Gastrocnemius medialis (tissue), 4 donors: ENCODE measurements around the gene PPP1R12B. TPM values are rescaled to one million over a fixed set of nuclear protein-coding genes. Genes with fewer than 3 reads are reported as not detected.
"Not testable (repeated sequence)": the region's sequence is repeated elsewhere in the genome, so short reads cannot be mapped to it uniquely, and the experiment has no call there.

Source experiments
- ATAC-seq, 2 donors: fragments of 150-250 bp; one replicate each; pipeline ENCODE4 v1.9.1; 2016
- DNase-seq, 2 donors: peaks; one replicate each; pipeline ENCODE4 v3.0.0-alpha.2; 2019
- H3K27ac ChIP-seq, 4 donors: fragments of 200-600 bp; sonication (generic); 1 replicate in 1 of 4; 2 replicates in 3 of 4; pipeline ENCODE4 v1.5.1; 2016 to 2018; ENCODE audit warnings: mild to moderate bottlenecking in 2 of 4, moderate library complexity in 1 of 4
- H3K27me3 ChIP-seq, 3 donors: fragments of 200-600 bp; sonication (generic) in 2 of 3; 1 replicate in 1 of 3; 2 replicates in 2 of 3; pipeline versions ENCODE4 v1.5.1 to v1.6.0; 2016 to 2019; ENCODE audit warnings: mild to moderate bottlenecking in 1 of 3, moderate library complexity in 1 of 3
- H3K36me3 ChIP-seq, 2 donors: fragments of 200-600 bp; sonication (generic) in 1 of 2; one replicate each; pipeline ENCODE4 v1.5.1; 2017 to 2018
- H3K4me1 ChIP-seq, 2 donors: fragments of 200-600 bp; sonication (generic) in 1 of 2; one replicate each; pipeline ENCODE4 v1.5.1; 2016 to 2017; ENCODE audit warnings: mild to moderate bottlenecking in 2 of 2
- H3K4me3 ChIP-seq, 4 donors: fragments of 200-600 bp; sonication (generic) in 3 of 4; 1 replicate in 1 of 4; 2 replicates in 3 of 4; pipeline ENCODE4 v1.5.1; 2016 to 2019; ENCODE audit warnings: mild to moderate bottlenecking in 2 of 4
- H3K9me3 ChIP-seq, 3 donors: fragments of 200-600 bp; sonication (generic) in 2 of 3; 1 replicate in 1 of 3; 2 replicates in 2 of 3; pipeline ENCODE4 v1.5.1; 2016 to 2019
- CTCF ChIP-seq, 5 experiments: fragments of 450-650 bp in 3 of 5; fragments of 200-600 bp in 2 of 5; sonication (generic) in 2 of 5; IDR thresholded peaks in 4 of 5; conservative IDR thresholded peaks in 1 of 5; 1 replicate in 4 of 5; 2 replicates in 1 of 5; pipeline ENCODE4 v1.5.1; 2016 to 2019; ENCODE audit warnings: antibody characterized with exemption in 5 of 5, mild to moderate bottlenecking in 3 of 5, moderate library complexity in 3 of 5
- POLR2A ChIP-seq, 2 donors: fragments of 450-650 bp; IDR thresholded peaks; one replicate each; pipeline ENCODE4 v1.6.1; 2017; ENCODE audit warnings: antibody characterized with exemption in 2 of 2, mild to moderate bottlenecking in 2 of 2, moderate library complexity in 2 of 2
- in situ Hi-C, 4 donors: fragments of 200-750 bp; cut with MboI; loops; one replicate each; pipeline versions ENCODE4 v1.15.0 to v1.8.0; 2017; ENCODE audit warnings: low sequenced_read_pairs in 4 of 4
- intact Hi-C: fragments of 100-400 bp; cut with DNase I; formaldehyde crosslinking; loops from one replicate; pipeline ENCODE4 v1.15.1; 2023; ENCODE audit warnings: low total_unique reads
- total RNA-seq, 4 donors: library from RNA; depleted of rRNA; stranded (reverse); fragments of >200 nt; gene quantifications; one replicate each; pipeline versions ENCODE4 v1.1.0 to v1.2.3, GENCODE V29; 2016

Gene PPP1R12B
- total RNA-seq, 4 donors from 2014 or later = 127 to 207 (median 139) TPM

- Histone ChIP-seq H3K9me3 (no peaks in the 10 kb centered on the region), H3K4me1 (peaks cover 5 to 10% of the 10 kb centered on the region in 2 donors), H3K36me3 (no peaks in the 10 kb centered on the region), H3K27me3 (peaks cover 21 to 24% (median 21%) of the 10 kb centered on the region in 3 donors), H3K4me3 (no peak overlapping the region), H3K27ac (no peak overlapping the region)
- DNase-seq (no peak), ATAC-seq (no peak)
- TF ChIP-seq POLR2A (IDR thresholded peaks at IDR 0.05) (no peak), CTCF (IDR thresholded peaks at IDR 0.05 in 4 of 5, conservative IDR thresholded peaks at IDR 0.05 in 1 of 5) (no peak)
- intact Hi-C loops (no loop called here), in situ Hi-C loops (no loop called here)
Measured at GRCh38 chr1:202638019-202638700, 289.7 kb downstream of the PPP1R12B start.

GRCh38 chr1:202638701-202639305 is 290.3 kb downstream of the PPP1R12B start:
- H3K9me3 ChIP-seq, ATAC-seq, H3K27ac ChIP-seq, H3K36me3 ChIP-seq, DNase-seq, H3K4me3 ChIP-seq, in situ Hi-C loops, intact Hi-C loops: not testable (repeated sequence)
- Histone ChIP-seq H3K4me1 (peaks cover 10 to 16% of the 10 kb centered on the region in 2 donors), H3K27me3 (peaks cover 22 to 30% (median 27%) of the 10 kb centered on the region in 3 donors)

- DNase-seq (no peak), ATAC-seq (no peak)
- TF ChIP-seq POLR2A (IDR thresholded peaks at IDR 0.05) (no peak), CTCF (IDR thresholded peaks at IDR 0.05 in 4 of 5, conservative IDR thresholded peaks at IDR 0.05 in 1 of 5) (no peak)
- peaks cover 28 to 37% (median 34%) of the 10 kb centered on the region in 3 donors for H3K27me3 ChIP-seq
- H3K36me3 ChIP-seq = no peaks in the 10 kb centered on the region
- peaks cover 10 to 17% of the 10 kb centered on the region in 2 donors for H3K4me1 ChIP-seq
- H3K27ac ChIP-seq = no peak overlapping the region
- intact Hi-C loops (no loop called here), in situ Hi-C loops (no loop called here)
- H3K4me3 ChIP-seq = no peak overlapping the region
- H3K9me3 ChIP-seq = no peaks in the 10 kb centered on the region
Measured at GRCh38 chr1:202639500-202639899, 291.0 kb downstream of the PPP1R12B start.

- Histone ChIP-seq H3K27ac (no peak overlapping the region), H3K36me3 (no peaks in the 10 kb centered on the region), H3K4me1 (peaks cover 10 to 17% of the 10 kb centered on the region in 2 donors), H3K9me3 (no peaks in the 10 kb centered on the region), H3K27me3 (peaks cover 29 to 38% (median 38%) of the 10 kb centered on the region in 3 donors), H3K4me3 (peak overlapping the region in 2 of 4 donors; percentile 44 to 61)
- no peak for DNase-seq
- in situ Hi-C loops = no loop called here
- no peak for TF ChIP-seq POLR2A (IDR thresholded peaks at IDR 0.05)
- no peak for ATAC-seq
- intact Hi-C loops = no loop called here
Measured at GRCh38 chr1:202642212-202642611, 293.7 kb downstream of the PPP1R12B start.

Other genes with a start within 250 kb of the PPP1R12B start
- gene GPR37L1, start 225.8 kb upstream of the PPP1R12B start, total RNA-seq = under 1 TPM in 2 of 4 donors, not detected in 2; 0.04 to 0.10 TPM
- gene ARL8A, start 204.0 kb upstream of the PPP1R12B start, total RNA-seq = 10 to 100 TPM; 28.2 to 53.5 (median 49.8) TPM
- under 1 TPM; 0.19 to 0.76 (median 0.49) TPM for gene PTPN7, start 188.1 kb upstream of the PPP1R12B start, total RNA-seq
- gene LGR6, start 154.9 kb upstream of the PPP1R12B start, total RNA-seq = under 1 TPM in 1 of 4 donors, not detected in 3; 0.15 TPM
- gene UBE2T, start 6.8 kb upstream of the PPP1R12B start, total RNA-seq = 10 to 100 TPM in 2 of 4 donors, 1 to 10 TPM in 2; 6.7 to 15.0 (median 10.1) TPM